ENCODE results near the gene SIRT2. TPM values are rescaled to one million over a fixed set of nuclear protein-coding genes. Genes with fewer than 3 reads are reported as not detected.
A peak's percentile ranks its signal among the peaks of the same experiment; 100 is the strongest.

SIRT2 gene
- total and polyA plus RNA-seq, 2 of the 13 experiments (the other 11 are each of a cell fraction or from before 2014, with no cell fraction given): 22.3 to 26.1 TPM

- TF ChIP-seq MBD4 (IDR thresholded peaks at IDR 0.05; ENCODE audit: borderline replicate concordance, low read length) (no peak), FOXC1 (CRISPR knock-in tag; IDR thresholded peaks at IDR 0.05; ENCODE audit: borderline replicate concordance) (peak; percentile 11; the same call in 1 of the 2 replicates), ZNF629 (CRISPR knock-in tag; conservative IDR thresholded peaks at IDR 0.05) (no peak), BCL3 (CRISPR knock-in tag; IDR thresholded peaks at IDR 0.05) (0 out of 2 replicates have a peak, but pooled peaks have one; percentile 19), SYNCRIP (IDR thresholded peaks at IDR 0.05; ENCODE audit: insufficient read depth, low read depth, low read length) (no peak), ONECUT2 (CRISPR knock-in tag; IDR thresholded peaks at IDR 0.05) (no peak), ZMYM3 (CRISPR knock-in tag; IDR thresholded peaks at IDR 0.05) (peak; percentile 90), STAG1 (CRISPR knock-in tag; IDR thresholded peaks at IDR 0.05) (no peak), GABPB1 (CRISPR knock-in tag; IDR thresholded peaks at IDR 0.05) (peak; percentile 88), ZNF207 (IDR thresholded peaks at IDR 0.05; ENCODE audit: borderline replicate concordance) (no peak), SRF (IDR thresholded peaks at IDR 0.05; ENCODE audit: low read depth, low read length) (no peak), SSRP1 (CRISPR knock-in tag; IDR thresholded peaks at IDR 0.05) (no peak), TCF7L2 (IDR thresholded peaks at IDR 0.05; ENCODE audit: low read depth, low read length) (no peak), DMAP1 (CRISPR knock-in tag; IDR thresholded peaks at IDR 0.05) (peak; percentile 71; the same call in 1 of the 2 replicates), MEF2D (CRISPR knock-in tag; IDR thresholded peaks at IDR 0.05) (peak; percentile 10; the same call in 1 of the 2 replicates), LRRFIP1 (CRISPR knock-in tag; conservative IDR thresholded peaks at IDR 0.05) (no peak), MTF2 (CRISPR knock-in tag; IDR thresholded peaks at IDR 0.05; ENCODE audit: borderline replicate concordance) (no peak), YEATS4 (CRISPR knock-in tag; IDR thresholded peaks at IDR 0.05; ENCODE audit: borderline replicate concordance) (no peak), CHD2 (IDR thresholded peaks at IDR 0.05; ENCODE audit: low read depth, low read length) (peak; percentile 11; the same call in 1 of the 2 replicates), ZBTB26 (CRISPR knock-in tag; IDR thresholded peaks at IDR 0.05; ENCODE audit: borderline replicate concordance) (no peak), SNAI1 (CRISPR knock-in tag; IDR thresholded peaks at IDR 0.05; ENCODE audit: borderline replicate concordance) (0 out of 2 replicates have a peak, but pooled peaks have one; percentile 34), ZNF547 (CRISPR knock-in tag; IDR thresholded peaks at IDR 0.05) (no peak), ATF3 (CRISPR knock-in tag; IDR thresholded peaks at IDR 0.05) (no peak), CREB1 (IDR thresholded peaks at IDR 0.05) (peak; percentile 93), CREB1 (CRISPR knock-in tag; IDR thresholded peaks at IDR 0.05) (peak; percentile 94), ZSCAN25 (CRISPR knock-in tag; IDR thresholded peaks at IDR 0.05) (no peak), CREBL2 (CRISPR knock-in tag; IDR thresholded peaks at IDR 0.05; ENCODE audit: borderline replicate concordance) (no peak)
These were observed 31.5 kb upstream of the SIRT2 start, which contains the start of gene MRPS12 (continued) for GRCh38 chr19:38930776-38931520.

Measured in HepG2 (cell line).